ENCODE data around the gene YIPF1.
"Not testable (repeated sequence)": the region's sequence is repeated elsewhere in the genome, so short reads cannot be mapped to it uniquely, and the experiment has no call there.

Gene YIPF1

DNA sequence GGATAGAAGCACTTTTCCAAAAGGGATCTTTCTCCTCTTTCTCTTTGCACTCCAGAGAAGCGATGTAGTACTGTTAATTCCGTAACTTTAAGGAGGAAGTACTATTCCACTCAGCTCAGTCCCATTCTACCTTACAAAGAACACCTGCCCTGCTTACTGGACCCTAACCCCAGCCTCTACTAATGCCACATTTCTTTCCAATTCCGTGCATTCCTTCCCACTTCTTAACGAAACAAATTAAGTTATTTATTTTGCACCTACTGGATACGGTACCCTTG, 52.0 kb downstream of the YIPF1 start:
- DNase-seq, result peak; percentile 25

DNA sequence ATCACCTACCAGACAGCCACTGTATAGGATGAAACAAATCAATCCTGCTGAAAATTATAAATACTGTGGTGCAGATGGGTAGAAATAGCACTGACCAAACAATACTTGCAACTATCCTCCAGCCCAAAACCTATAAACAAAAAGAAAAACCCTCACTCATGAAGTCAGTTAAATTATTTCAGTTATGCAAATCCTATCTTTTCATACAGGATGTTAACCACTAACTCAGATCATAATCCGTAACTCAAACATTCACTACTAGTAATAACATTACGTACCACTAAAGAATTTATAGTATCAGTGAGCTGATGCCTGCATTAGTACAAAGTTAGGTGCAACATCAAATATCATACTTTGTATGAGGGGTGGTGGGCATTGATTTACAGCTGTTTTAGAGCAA, 54.1 kb downstream of the YIPF1 start:
- DNase-seq, result no peak

GRCh38 chr1:53834776-53835175, 54.8 kb downstream of the YIPF1 start:
- DNase-seq, result no peak

GRCh38 chr1:53833393-53833792, 56.2 kb downstream of the YIPF1 start:
- DNase-seq, result no peak

DNA sequence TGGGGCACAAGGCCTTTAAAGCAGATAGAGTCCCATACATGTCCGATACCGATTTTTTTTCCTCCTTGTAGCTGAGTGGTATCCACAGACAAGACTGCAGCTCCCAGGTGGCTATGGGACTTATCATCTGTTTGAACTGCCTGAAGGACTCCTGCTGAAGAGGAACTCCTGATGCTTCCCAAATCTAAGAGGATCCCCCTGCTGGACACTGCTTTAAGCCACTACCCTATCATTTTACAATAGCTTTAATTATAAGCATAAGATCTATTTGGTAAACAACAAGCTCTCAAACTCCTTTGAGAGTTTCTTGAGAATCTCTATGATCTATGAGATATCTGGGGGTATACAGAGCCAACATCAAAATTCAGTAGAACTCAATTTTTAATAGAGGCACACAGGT, 63.2 kb downstream of the YIPF1 start:
- no peak for DNase-seq

DNA sequence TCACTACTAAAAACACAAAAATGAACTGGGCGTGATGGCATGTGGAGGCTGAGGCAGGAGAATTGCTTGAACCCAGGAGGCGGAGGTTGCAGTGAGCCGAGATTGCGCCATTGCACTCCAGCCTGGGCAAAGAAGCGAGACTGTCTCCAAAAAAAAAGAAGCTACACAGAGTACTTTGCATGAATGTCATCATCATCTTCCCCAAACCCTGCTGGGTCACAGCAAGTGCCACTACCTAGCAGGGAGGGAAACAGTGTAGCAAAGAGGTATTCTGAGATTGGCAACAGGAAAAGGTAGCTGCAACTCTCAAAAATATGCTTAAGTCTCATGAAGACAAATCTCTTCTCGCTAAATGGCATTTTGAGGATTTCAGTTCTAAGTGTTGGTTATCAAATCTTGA, 64.3 kb downstream of the YIPF1 start:
- no peak for DNase-seq

DNA sequence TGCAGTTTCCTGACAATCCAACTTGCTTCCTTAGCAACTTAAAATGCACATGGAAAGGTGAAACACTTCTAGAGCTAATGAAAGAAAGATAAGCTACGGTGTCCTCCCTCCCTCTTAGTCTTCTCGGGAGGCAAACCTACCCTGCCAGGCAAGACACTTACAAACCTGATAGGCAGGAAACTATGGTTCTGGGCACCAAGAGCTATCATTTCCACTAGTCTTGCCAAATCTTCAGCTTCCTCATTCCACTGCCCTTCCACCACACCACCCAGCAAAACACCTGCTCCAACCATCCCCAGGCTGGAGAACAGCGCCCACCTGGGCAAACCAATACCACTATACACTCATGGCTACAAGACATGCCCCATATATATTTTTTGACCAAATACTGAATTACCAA, 66.7 kb downstream of the YIPF1 start:
- DNase-seq, result no peak

GRCh38 chr1:53821380-53821779, 68.2 kb downstream of the YIPF1 start:
- no peak for DNase-seq

DNA sequence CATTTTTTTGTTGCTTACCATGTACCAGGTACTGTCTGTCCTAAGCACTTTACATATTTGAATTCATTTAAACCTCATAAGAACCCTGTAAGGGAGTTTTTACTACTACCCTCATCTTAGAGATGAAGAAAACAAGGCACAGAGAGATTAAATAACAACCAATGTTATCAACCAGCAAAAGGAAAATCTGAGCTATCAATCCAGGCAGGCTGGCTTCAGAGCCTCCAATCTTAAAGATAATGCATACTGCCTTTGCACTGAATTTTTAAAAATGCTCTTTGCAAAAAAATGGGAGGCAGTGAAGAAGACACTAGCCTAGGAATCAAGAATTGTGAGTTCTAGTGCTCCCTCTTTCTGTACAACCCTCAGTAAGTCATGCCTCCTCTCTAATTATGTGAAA, 70.2 kb downstream of the YIPF1 start:
- DNase-seq, result no peak

GRCh38 chr1:53816584-53816983, 73.0 kb downstream of the YIPF1 start:
- not testable (repeated sequence) for DNase-seq

GRCh38 chr1:53815484-53815883, 74.1 kb downstream of the YIPF1 start:
- not testable (repeated sequence) for DNase-seq

GRCh38 chr1:53811414-53811851, 78.2 kb downstream of the YIPF1 start:
- no peak for DNase-seq

GRCh38 chr1:53810497-53810896, 79.1 kb downstream of the YIPF1 start:
- no peak for DNase-seq

DNA sequence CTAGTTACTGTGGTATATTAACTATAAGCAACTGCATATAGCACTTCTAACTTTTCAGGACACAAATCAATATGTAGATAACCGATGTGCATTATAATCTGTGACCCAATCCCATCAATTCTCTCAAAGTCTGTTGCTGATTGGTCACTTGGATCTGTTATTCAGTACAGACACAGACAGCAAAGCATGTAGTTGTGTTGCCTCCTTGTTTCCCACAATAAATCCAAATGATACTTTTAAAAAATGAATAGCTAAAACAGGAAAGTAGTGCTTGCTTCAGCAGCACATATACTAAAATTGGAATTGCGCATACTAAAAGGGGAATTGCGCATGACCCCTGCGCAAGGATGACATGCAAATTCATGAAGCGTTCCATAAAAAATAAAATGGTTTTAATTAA, 79.6 kb downstream of the YIPF1 start:
- DNase-seq, result no peak

GRCh38 chr1:53807916-53808315, 81.7 kb downstream of the YIPF1 start:
- no peak for DNase-seq

GRCh38 chr1:53804791-53805505, 84.6 kb downstream of the YIPF1 start:
- no peak for DNase-seq

GRCh38 chr1:53804181-53804580, 85.4 kb downstream of the YIPF1 start:
- no peak for DNase-seq

Measured in NCI-H510A treated with DMSO at 0.1 percent for 48 hours (cell line).